OCI-LY7 (cell line): ENCODE results near the gene CDK2AP2. TPM values are rescaled to one million over a fixed set of nuclear protein-coding genes. Genes with fewer than 3 reads are reported as not detected.
A peak's percentile ranks its signal among the peaks of the same experiment; 100 is the strongest.
"Not testable (repeated sequence)": the region's sequence is repeated elsewhere in the genome, so short reads cannot be mapped to it uniquely, and the experiment has no call there.

Source experiments
- Bru-seq: library from RNA; stranded (reverse); fragments of 400-500 nt; gene quantifications from one replicate; lab custom pipeline; 2021; lab: Mats Ljungman, UMichigan
- BruChase-seq, 2 experiments: library from RNA; stranded (reverse); fragments of 400-500 nt; gene quantifications; one replicate each; lab custom pipeline; 2021; lab: Mats Ljungman, UMichigan
- BruUV-seq: library from RNA; stranded (reverse); fragments of 400-500 nt; replicated peaks from 2 replicates; lab custom pipeline; 2021; lab: Mats Ljungman, UMichigan
- CTCF ChIA-PET: fragments of 300-600 bp; sonication (Branson Sonifier 250); formaldehyde crosslinking; loops from one replicate; lab custom pipeline; 2022; ENCODE audit warnings: antibody characterized with exemption; ENCODE audit not compliant: unreplicated experiment; lab: Charles Lee
- POLR2A ChIA-PET: fragments of 300-600 bp; sonication (Branson Sonifier 250); formaldehyde crosslinking; loops from one replicate; lab custom pipeline; 2022; ENCODE audit warnings: antibody characterized with exemption; lab: Charles Lee
- DNase-seq: peaks from one replicate; pipeline ENCODE4 v3.0.0-alpha.2; 2015; ENCODE audit warnings: low spot score
- H2AFZ ChIP-seq: fragments of 200-600 bp; sonication (generic), shearing (Covaris generic); 2 replicates; pipeline ENCODE4 v1.6.1; 2014; ENCODE audit warnings: mild to moderate bottlenecking, antibody characterized with exemption, low read length, moderate library complexity
- H3K27ac ChIP-seq: fragments of 200-600 bp; sonication (generic); 2 replicates; pipeline ENCODE4 v1.5.1; 2014; ENCODE audit warnings: mixed run types, low read depth, mild to moderate bottlenecking, moderate library complexity, low read length, inconsistent platforms; ENCODE audit not compliant: poor library complexity, severe bottlenecking
- H3K36me3 ChIP-seq: fragments of 200-600 bp; sonication (generic); 2 replicates; pipeline ENCODE4 v1.6.1; 2014; ENCODE audit warnings: mild to moderate bottlenecking, antibody characterized with exemption, low read length, moderate library complexity, mixed read lengths; ENCODE audit not compliant: insufficient read depth
- H3K4me1 ChIP-seq: fragments of 200-600 bp; sonication (generic); 2 replicates; pipeline ENCODE4 v1.5.1; 2014; ENCODE audit warnings: mild to moderate bottlenecking, low read length; ENCODE audit not compliant: insufficient read depth, poor library complexity, severe bottlenecking
- H3K4me2 ChIP-seq: fragments of 200-600 bp; sonication (generic); 2 replicates; pipeline ENCODE4 v1.6.1; 2014; ENCODE audit warnings: mild to moderate bottlenecking, low read length
- H3K4me3 ChIP-seq: fragments of 200-600 bp; sonication (generic); 2 replicates; pipeline ENCODE4 v1.5.1; 2014; ENCODE audit warnings: mild to moderate bottlenecking, low read depth, low read length; ENCODE audit not compliant: poor library complexity, severe bottlenecking
- H3K79me2 ChIP-seq: fragments of 200-600 bp; sonication (generic); 2 replicates; pipeline ENCODE4 v1.6.1; 2016; ENCODE audit warnings: low read depth, mild to moderate bottlenecking, low read length, moderate library complexity, mixed read lengths; ENCODE audit not compliant: insufficient read depth
- H3K9me2 ChIP-seq: fragments of 200-600 bp; sonication (generic); 2 replicates; pipeline ENCODE4 v1.6.1; 2016; ENCODE audit warnings: mild to moderate bottlenecking, low read length, mixed read lengths; ENCODE audit not compliant: insufficient read depth
- H3K9me3 ChIP-seq: fragments of 200-600 bp; sonication (generic); 2 replicates; pipeline ENCODE4 v1.6.1; 2014; ENCODE audit warnings: mild to moderate bottlenecking, mixed run types, low read length, mixed read lengths
- H4K20me1 ChIP-seq: fragments of 200-600 bp; sonication (generic); 2 replicates; pipeline ENCODE4 v1.6.1; 2014; ENCODE audit warnings: mild to moderate bottlenecking, antibody characterized with exemption, low read length, moderate library complexity, mixed read lengths; ENCODE audit not compliant: insufficient read depth
- CTCF ChIP-seq: fragments of 200-600 bp; sonication (generic); conservative IDR thresholded peaks from 2 replicates; pipeline ENCODE4 v1.5.1; 2014; ENCODE audit warnings: mild to moderate bottlenecking, antibody characterized with exemption, low read length, moderate library complexity, mixed read lengths
- EZH2phosphoT487 ChIP-seq: fragments of 200-600 bp; sonication (generic); IDR thresholded peaks from 2 replicates; pipeline ENCODE4 v1.6.1; 2018; ENCODE audit warnings: low read depth, borderline replicate concordance, mild to moderate bottlenecking, mixed run types, antibody characterized with exemption, low read length, moderate library complexity, mixed read lengths
- intact Hi-C: fragments of 100-400 bp; cut with micrococcal nuclease; formaldehyde crosslinking; loops from one replicate; pipeline ENCODE4 v1.10.0; 2022; ENCODE audit not compliant: unreplicated experiment
- long read RNA-seq: library from polyadenylated mRNA; stranded (forward); transcript quantifications from one replicate; pipeline ENCODE4 v2.0.0, GENCODE V29; 2022
- total RNA-seq, 2 experiments: library from RNA; depleted of rRNA in 1 of 2; stranded (reverse); fragments of >200 nt in 1 of 2; shearing (Covaris generic) in 1 of 2; gene quantifications; 2 replicates each; pipeline ENCODE4 v1.2.3, GENCODE V29; 2014 to 2022

The CDK2AP2 gene, protein sequence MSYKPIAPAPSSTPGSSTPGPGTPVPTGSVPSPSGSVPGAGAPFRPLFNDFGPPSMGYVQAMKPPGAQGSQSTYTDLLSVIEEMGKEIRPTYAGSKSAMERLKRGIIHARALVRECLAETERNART
- total RNA-seq (2014; rRNA removed; shearing (Covaris generic)) (57.0 and 71.5 TPM in 2 replicates), total RNA-seq (2022) (83.9 and 90.2 TPM in 2 replicates), Bru-seq, nascent RNA (percentile 75 among the genes with signal in this experiment), BruChase-seq, experiment 1, labeled RNA remaining after a 6-hour chase (percentile 80 among the genes with signal in this experiment), BruChase-seq, experiment 2, labeled RNA remaining after a 2-hour chase (percentile 83 among the genes with signal in this experiment)
- long read RNA-seq, transcript CDK2AP2-204 (4 exons, 923 nt) = minor isoform, 10 of 220 reads
- long read RNA-seq, transcript CDK2AP2-201 (4 exons, 1,378 nt) = major isoform, 174 of 220 reads
- long read RNA-seq, transcript CDK2AP2-202 (3 exons, 1,692 nt) = minor isoform, 24 of 220 reads
- long read RNA-seq, partial matches to known transcripts = 0 of 220 reads
- long read RNA-seq, other reads (novel, unspliced or antisense) = 9 of 220 reads

GRCh38 chr11:67507864-67508485, at the start of gene CDK2AP2:
Gene CDK2AP2 (minus strand): TSS chr11:67508162. CDS start chr11:67508082, 80 bp downstream.
- Histone ChIP-seq H3K4me2 (peak within 1 kb of the TSS; percentile 97), H3K9me3 (no peaks in the 10 kb centered on the region), H3K4me1 (peaks cover 38% of the 10 kb centered on the region), H3K9me2 (no peaks in the 10 kb centered on the region), H2AFZ (peak within 1 kb of the TSS; percentile 85), H3K4me3 (peak within 1 kb of the TSS; percentile 88), H4K20me1 (0 out of 2 replicates have a peak, but pooled peaks cover 9% of the 10 kb centered on the region), H3K27ac (peak within 1 kb of the TSS; percentile 70), H3K36me3 (peaks cover 9% of the 10 kb centered on the region; the same call in 1 of the 2 replicates), H3K79me2 (peaks cover 19% of the 10 kb centered on the region)
- no peak for TF ChIP-seq EZH2phosphoT487
- TF ChIP-seq CTCF = no peak
- POLR2A ChIA-PET = interaction anchor here (0.6 kb wide), 1 partner anchor 297 kb away, joined by 3 read pairs; no protein-coding TSS in a partner anchor
- BruUV-seq = no TSS peak
- CTCF ChIA-PET = no interaction called here
- DNase-seq = peak; percentile 100
- intact Hi-C loops = loop anchor here (2.0 to 5.0 kb wide), 6 partner anchors 23 to 241 kb away; partner anchors contain the start of genes GRK2 and POLD4

DNA sequence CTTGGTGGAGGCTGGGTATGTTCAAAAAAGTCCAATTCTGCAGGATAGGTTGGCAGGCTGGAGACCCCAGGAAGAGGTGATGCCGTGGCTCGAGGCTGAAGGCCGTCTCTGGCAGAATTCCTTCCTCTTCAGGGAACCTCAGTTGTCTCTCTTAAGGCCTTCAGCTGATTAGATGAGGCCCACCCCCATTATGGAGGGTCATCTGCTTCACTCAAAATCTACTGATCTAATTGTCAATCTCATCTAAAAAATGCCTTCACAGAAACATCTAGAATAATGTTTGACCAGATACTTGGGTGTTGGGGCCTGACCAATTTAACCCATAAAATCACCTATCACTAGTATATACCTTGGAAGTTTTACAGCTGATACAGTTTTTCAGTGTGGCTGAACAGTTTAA, 48.3 kb upstream of the CDK2AP2 start:
- H3K4me1 ChIP-seq = no peaks in the 10 kb centered on the region
- intact Hi-C loops = no loop called here
- BruUV-seq = no TSS peak
- TF ChIP-seq EZH2phosphoT487 = no peak
- TF ChIP-seq CTCF = no peak
- H3K36me3 ChIP-seq = no peaks in the 10 kb centered on the region
- H3K9me2 ChIP-seq = no peaks in the 10 kb centered on the region
- no peak overlapping the region for H3K4me3 ChIP-seq
- POLR2A ChIA-PET = no interaction called here
- no peak for DNase-seq
- CTCF ChIA-PET = no interaction called here
- H3K4me2 ChIP-seq = no peak overlapping the region
- no peak overlapping the region for H2AFZ ChIP-seq
- peaks cover 18% of the 10 kb centered on the region; the same call in 1 of the 2 replicates for H3K9me3 ChIP-seq
- no peak overlapping the region for H3K27ac ChIP-seq
- H4K20me1 ChIP-seq = no peaks in the 10 kb centered on the region
- H3K79me2 ChIP-seq = no peaks in the 10 kb centered on the region

DNA sequence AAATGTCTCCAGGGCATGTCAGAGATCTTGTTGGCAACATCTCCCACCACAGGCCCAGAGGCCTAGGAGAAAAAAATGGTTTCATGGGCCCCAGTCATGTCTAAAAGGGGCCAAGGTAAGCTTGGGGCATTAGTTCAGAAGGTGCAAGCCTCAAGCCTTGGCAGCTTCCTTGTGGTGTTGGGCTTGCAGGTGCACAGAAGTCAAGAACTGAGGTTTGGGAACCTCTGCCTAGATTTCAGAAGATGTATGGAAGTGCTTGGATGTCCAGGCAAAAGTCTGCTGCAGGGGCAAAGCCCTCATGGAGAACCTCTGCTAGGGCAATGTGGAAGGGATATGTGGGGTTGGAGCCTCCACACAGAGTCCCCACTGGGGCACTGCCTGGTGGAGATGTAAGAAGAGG, 43.7 kb upstream of the CDK2AP2 start:
- intact Hi-C loops, H3K27ac ChIP-seq, H3K79me2 ChIP-seq, H4K20me1 ChIP-seq, H3K9me2 ChIP-seq, DNase-seq, CTCF ChIA-PET, H3K4me2 ChIP-seq, H3K4me3 ChIP-seq, BruUV-seq, H3K4me1 ChIP-seq, H3K36me3 ChIP-seq, H2AFZ ChIP-seq: not testable (repeated sequence)
- H3K9me3 ChIP-seq = peaks cover 30% of the 10 kb centered on the region
- POLR2A ChIA-PET = interaction anchor here (0.6 kb wide), 1 partner anchor 29 kb away, joined by 5 read pairs; no protein-coding TSS in a partner anchor
